Loucy (cell line): ENCODE results near the gene CTAGE6.

ENCODE experiments used
- EZH2phosphoT487 ChIP-seq: fragments of 200-600 bp; IDR thresholded peaks from 2 replicates; pipeline ENCODE4 v1.6.1; 2018; ENCODE audit warnings: antibody characterized with exemption, mild to moderate bottlenecking, moderate library complexity, borderline replicate concordance
- TF ChIP-seq, protein P1 (sequence below): fragments of 200-600 bp; sonication (generic); conservative IDR thresholded peaks from 2 replicates; pipeline ENCODE4 v1.5.1; 2014; ENCODE audit warnings: mild to moderate bottlenecking, antibody characterized with exemption, low read length

DNA sequence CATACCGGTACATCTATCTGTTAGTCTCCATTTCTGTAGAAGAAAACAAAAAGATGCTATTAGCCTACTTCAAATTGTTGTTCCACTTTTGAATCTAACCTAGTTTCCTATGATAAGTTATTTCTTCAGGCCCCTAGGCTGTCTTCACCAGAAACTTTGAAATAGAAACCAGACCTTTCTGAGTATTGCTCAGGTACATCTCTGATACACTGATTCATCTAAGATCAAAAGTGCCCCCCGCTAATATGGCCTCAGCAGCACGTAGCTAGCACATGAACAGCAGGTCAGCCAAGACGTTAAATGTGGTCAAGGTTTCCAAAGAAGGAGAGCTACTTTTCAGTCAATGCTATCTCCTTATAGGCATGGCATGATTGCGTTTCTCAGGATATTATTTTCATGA lies 23.6 kb downstream of the CTAGE6 start:
- TF ChIP-seq EZH2phosphoT487, result no peak
- TF ChIP-seq, protein P1, sequence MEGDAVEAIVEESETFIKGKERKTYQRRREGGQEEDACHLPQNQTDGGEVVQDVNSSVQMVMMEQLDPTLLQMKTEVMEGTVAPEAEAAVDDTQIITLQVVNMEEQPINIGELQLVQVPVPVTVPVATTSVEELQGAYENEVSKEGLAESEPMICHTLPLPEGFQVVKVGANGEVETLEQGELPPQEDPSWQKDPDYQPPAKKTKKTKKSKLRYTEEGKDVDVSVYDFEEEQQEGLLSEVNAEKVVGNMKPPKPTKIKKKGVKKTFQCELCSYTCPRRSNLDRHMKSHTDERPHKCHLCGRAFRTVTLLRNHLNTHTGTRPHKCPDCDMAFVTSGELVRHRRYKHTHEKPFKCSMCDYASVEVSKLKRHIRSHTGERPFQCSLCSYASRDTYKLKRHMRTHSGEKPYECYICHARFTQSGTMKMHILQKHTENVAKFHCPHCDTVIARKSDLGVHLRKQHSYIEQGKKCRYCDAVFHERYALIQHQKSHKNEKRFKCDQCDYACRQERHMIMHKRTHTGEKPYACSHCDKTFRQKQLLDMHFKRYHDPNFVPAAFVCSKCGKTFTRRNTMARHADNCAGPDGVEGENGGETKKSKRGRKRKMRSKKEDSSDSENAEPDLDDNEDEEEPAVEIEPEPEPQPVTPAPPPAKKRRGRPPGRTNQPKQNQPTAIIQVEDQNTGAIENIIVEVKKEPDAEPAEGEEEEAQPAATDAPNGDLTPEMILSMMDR, result no peak
